Measurements from ENCODE around the gene RPH3AL. TPM values are rescaled to one million over a fixed set of nuclear protein-coding genes. Genes with fewer than 3 reads are reported as not detected.

The RPH3AL gene
- total RNA-seq, 2 experiments from 2014 or later = 2.4 to 2.8 TPM

DNA sequence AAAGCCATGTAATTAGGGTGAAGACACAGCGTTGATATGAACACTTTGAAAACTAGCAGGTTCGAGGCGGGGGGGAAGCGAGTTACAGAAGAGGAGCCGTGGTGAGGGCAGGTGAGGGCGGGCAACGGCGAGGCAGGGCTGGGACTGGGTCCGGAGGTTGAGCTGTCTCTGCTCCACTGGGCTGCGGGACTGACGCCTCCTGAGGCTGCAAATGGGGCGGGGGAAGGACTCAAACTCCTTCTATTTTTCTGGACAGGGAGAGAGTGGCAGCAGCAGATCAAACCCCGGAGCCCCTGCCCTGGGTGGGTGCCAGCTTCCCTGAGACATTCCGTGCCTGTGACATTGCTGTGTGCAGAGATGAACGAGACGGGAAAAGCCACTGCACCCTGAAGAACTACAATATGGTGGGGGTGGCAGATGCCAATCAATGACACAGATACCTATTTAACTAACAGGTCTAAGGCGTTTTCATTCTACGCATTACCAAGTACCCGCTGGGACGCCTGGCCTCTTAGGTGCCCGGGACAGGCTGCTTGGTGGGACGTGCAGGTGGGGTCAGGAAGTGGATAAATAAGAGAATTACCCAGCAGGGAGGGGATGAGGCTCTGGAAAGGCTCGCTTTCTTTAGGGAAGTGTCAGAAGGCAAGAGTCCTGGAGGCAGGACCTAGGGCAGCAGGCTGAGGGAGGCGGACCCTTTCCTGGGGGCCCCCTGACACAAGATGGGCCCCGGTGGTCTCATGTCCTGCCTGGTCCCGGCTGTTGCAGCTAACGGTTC, 30.4 kb downstream of the RPH3AL start:
- no peak overlapping the region for H3K4me3 ChIP-seq (ENCODE audit: low read length)
- Mint-ChIP-seq H3K9me3 (no peaks in the 10 kb centered on the region), H3K4me1 (ENCODE audit: low read depth) (no peaks in the 10 kb centered on the region), H3K27ac (no peak overlapping the region), H3K36me3 (ENCODE audit: low read depth) (peaks cover 3% of the 10 kb centered on the region), H3K27me3 (no peaks in the 10 kb centered on the region), H3K4me3 (no peak overlapping the region)
- CTCF ChIA-PET = no interaction called here
- no peak for ATAC-seq (ENCODE audit: poor library complexity)
- H3K36me3 ChIP-seq (ENCODE audit: insufficient read depth, low read length) = no peaks in the 10 kb centered on the region
- intact Hi-C loops (cut with DNase I, micrococcal nuclease) = no loop called here
- no peak overlapping the region for H3K27ac ChIP-seq (ENCODE audit: low read depth in 1 of 2, low read length in 2 of 2)
- H3K27me3 ChIP-seq (ENCODE audit: control insufficient read depth in 1 of 2, insufficient read depth in 2 of 2, low read length in 2 of 2) = no peaks in the 10 kb centered on the region
- POLR2A ChIA-PET = no interaction called here
- DNase-seq = no peak
- no peaks in the 10 kb centered on the region for H3K9me3 ChIP-seq (ENCODE audit: control insufficient read depth in 1 of 2, insufficient read depth in 1 of 2, low read length in 2 of 2)
- no peaks in the 10 kb centered on the region for H3K4me1 ChIP-seq (ENCODE audit: insufficient read depth, low read length)
- TF ChIP-seq, protein P1, sequence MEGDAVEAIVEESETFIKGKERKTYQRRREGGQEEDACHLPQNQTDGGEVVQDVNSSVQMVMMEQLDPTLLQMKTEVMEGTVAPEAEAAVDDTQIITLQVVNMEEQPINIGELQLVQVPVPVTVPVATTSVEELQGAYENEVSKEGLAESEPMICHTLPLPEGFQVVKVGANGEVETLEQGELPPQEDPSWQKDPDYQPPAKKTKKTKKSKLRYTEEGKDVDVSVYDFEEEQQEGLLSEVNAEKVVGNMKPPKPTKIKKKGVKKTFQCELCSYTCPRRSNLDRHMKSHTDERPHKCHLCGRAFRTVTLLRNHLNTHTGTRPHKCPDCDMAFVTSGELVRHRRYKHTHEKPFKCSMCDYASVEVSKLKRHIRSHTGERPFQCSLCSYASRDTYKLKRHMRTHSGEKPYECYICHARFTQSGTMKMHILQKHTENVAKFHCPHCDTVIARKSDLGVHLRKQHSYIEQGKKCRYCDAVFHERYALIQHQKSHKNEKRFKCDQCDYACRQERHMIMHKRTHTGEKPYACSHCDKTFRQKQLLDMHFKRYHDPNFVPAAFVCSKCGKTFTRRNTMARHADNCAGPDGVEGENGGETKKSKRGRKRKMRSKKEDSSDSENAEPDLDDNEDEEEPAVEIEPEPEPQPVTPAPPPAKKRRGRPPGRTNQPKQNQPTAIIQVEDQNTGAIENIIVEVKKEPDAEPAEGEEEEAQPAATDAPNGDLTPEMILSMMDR (IDR thresholded peaks at IDR 0.05) = no peak

DNA sequence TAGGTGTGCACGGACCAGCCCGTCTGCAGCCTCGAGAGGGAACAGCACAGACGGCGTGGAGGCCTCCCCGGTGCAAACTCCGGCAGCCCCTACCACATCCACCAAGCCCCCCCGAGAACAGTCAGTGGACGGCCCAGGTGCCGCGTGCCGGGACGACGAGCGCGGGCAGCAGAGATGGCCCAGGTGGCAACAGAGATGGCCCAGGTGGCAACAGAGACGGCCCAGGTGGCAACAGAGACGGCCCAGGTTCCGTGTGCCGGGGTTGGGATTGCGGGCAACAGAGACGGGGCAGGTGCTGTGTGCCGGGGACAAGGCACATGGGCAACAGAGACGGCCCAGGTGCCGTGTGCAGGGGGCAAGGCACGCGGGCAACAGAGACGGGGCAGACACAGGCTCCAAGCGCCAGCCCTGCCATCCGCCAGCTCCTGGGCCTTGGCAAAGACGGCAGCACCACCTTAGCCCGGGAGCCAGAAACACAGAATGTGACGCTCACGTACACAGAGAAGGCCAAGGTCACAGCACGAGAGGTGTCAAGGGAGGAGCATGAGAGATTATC, 31.1 kb downstream of the RPH3AL start:
- POLR2A ChIA-PET = no interaction called here
- H3K9me3 ChIP-seq (ENCODE audit: control insufficient read depth in 1 of 2, insufficient read depth in 1 of 2, low read length in 2 of 2) = no peaks in the 10 kb centered on the region
- no peak for ATAC-seq (ENCODE audit: poor library complexity)
- DNase-seq = no peak
- no peak overlapping the region for H3K4me3 ChIP-seq (ENCODE audit: low read length)
- no peaks in the 10 kb centered on the region for H3K4me1 ChIP-seq (ENCODE audit: insufficient read depth, low read length)
- Mint-ChIP-seq H3K9me3 (no peaks in the 10 kb centered on the region), H3K27me3 (no peaks in the 10 kb centered on the region), H3K36me3 (ENCODE audit: low read depth) (peaks cover 3% of the 10 kb centered on the region), H3K27ac (no peak overlapping the region), H3K4me1 (ENCODE audit: low read depth) (no peaks in the 10 kb centered on the region), H3K4me3 (no peak overlapping the region)
- no peaks in the 10 kb centered on the region for H3K27me3 ChIP-seq (ENCODE audit: control insufficient read depth in 1 of 2, insufficient read depth in 2 of 2, low read length in 2 of 2)
- CTCF ChIA-PET = no interaction called here
- no peak overlapping the region for H3K27ac ChIP-seq (ENCODE audit: low read depth in 1 of 2, low read length in 2 of 2)
- H3K36me3 ChIP-seq (ENCODE audit: insufficient read depth, low read length) = no peaks in the 10 kb centered on the region
- intact Hi-C loops (cut with DNase I, micrococcal nuclease) = no loop called here
- TF ChIP-seq, protein P1 (IDR thresholded peaks at IDR 0.05) = no peak

DNA sequence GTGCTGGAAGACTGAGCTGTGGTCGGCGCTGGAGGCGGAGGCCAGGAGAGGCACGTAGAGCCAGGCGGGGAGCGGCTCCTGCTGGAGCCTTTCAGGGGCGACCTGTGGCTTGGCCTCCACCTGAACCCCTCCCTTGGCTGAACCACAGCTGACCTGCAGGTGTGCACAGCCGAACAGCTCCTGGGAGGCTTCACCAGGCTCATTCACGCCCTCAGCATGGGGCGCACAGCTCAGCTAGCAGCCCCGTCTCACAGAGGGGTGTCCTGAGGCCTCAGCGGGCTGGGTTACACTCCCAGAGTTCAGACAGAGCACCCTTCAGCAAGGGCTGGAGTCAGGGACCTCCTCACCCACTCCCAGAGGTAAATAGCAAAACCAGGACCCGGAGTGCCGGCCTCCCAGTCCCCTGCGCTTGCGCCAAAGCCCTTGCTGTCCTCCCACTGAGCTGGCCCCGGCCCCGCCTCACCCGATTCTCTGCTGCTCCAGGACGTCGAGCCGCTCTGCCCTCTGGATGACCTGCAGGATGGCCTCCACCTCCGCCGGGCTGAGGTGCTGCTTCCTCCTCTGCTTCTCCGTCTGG, 31.7 kb downstream of the RPH3AL start:
- ChIA-PET POLR2A (no interaction called here), CTCF (no interaction called here)
- no peaks in the 10 kb centered on the region for H3K9me3 Mint-ChIP-seq
- ATAC-seq (ENCODE audit: poor library complexity) (no peak), DNase-seq (no peak)
- no peaks in the 10 kb centered on the region for H3K36me3 ChIP-seq (ENCODE audit: insufficient read depth, low read length)
- no peak overlapping the region for H3K27ac Mint-ChIP-seq
- intact Hi-C loops (cut with DNase I, micrococcal nuclease) = no loop called here
- H3K9me3 ChIP-seq (ENCODE audit: control insufficient read depth in 1 of 2, insufficient read depth in 1 of 2, low read length in 2 of 2) = no peaks in the 10 kb centered on the region
- H3K27me3 Mint-ChIP-seq = no peaks in the 10 kb centered on the region
- H3K27ac ChIP-seq (ENCODE audit: low read depth in 1 of 2, low read length in 2 of 2) = no peak overlapping the region
- no peaks in the 10 kb centered on the region for H3K4me1 ChIP-seq (ENCODE audit: insufficient read depth, low read length)
- H3K4me1 Mint-ChIP-seq (ENCODE audit: low read depth) = no peaks in the 10 kb centered on the region
- H3K27me3 ChIP-seq (ENCODE audit: control insufficient read depth in 1 of 2, insufficient read depth in 2 of 2, low read length in 2 of 2) = no peaks in the 10 kb centered on the region
- no peak overlapping the region for H3K4me3 Mint-ChIP-seq
- TF ChIP-seq, protein P1 (IDR thresholded peaks at IDR 0.05) = no peak
- peaks cover 3% of the 10 kb centered on the region for H3K36me3 Mint-ChIP-seq (ENCODE audit: low read depth)
- no peak overlapping the region for H3K4me3 ChIP-seq (ENCODE audit: low read length)
